ENCODE measurements around the gene NQO1. TPM values are rescaled to one million over a fixed set of nuclear protein-coding genes. Genes with fewer than 3 reads are reported as not detected.
"Not testable (repeated sequence)": the region's sequence is repeated elsewhere in the genome, so short reads cannot be mapped to it uniquely, and the experiment has no call there.

The NQO1 gene
- total RNA-seq, 2 donors from 2014 or later = 26.5 to 36.6 TPM

- Histone ChIP-seq H3K27ac (peak overlapping the region; percentile 80 to 96 (median 90)), H3K4me1 (peaks cover 41% of the 10 kb centered on the region), H3K9me3 (no peaks in the 10 kb centered on the region), H3K4me3 (peak overlapping the region; percentile 65 to 81), H3K27me3 (no peaks in the 10 kb centered on the region), H3K36me3 (replicated peaks in 1 of 2; ENCODE audit: insufficient read depth in 1 of 2, low read depth in 2 of 2) (no peaks in the 10 kb centered on the region)
- intact Hi-C loops (cut with DNase I) = no loop called here
- peak in 2 of 4 donors; percentile 30 to 42 for DNase-seq
- peak; percentile 61 for ATAC-seq
- no peak for TF ChIP-seq POLR2A (IDR thresholded peaks at IDR 0.05)
- TF ChIP-seq CTCF (IDR thresholded peaks at IDR 0.05) = no peak
- WGBS, 2 donors = 2% methylated on average over 14 of the region's 14 CpGs
These were observed 36.6 kb upstream of the NQO1 start for GRCh38 chr16:69762814-69763598.

GRCh38 chr16:69761983-69762813 lies 35.8 kb upstream of the NQO1 start, which contains the start of gene WWP2:
TSS of gene WWP2 (plus strand) at chr16:69762332. CDS start at chr16:69787011, 24,679 bp downstream.
- peak within 1 kb of the TSS; percentile 65 to 81 for H3K4me3 ChIP-seq
- H3K27me3 ChIP-seq = no peaks in the 10 kb centered on the region
- peak within 1 kb of the TSS; percentile 80 to 96 (median 90) for H3K27ac ChIP-seq
- ATAC-seq = peak; percentile 92
- no peaks in the 10 kb centered on the region for H3K36me3 ChIP-seq (replicated peaks in 1 of 2; ENCODE audit: insufficient read depth in 1 of 2, low read depth in 2 of 2)
- no peaks in the 10 kb centered on the region for H3K9me3 ChIP-seq
- DNase-seq = peak; percentile 83 to 86 (median 86)
- WGBS, 2 donors = 1% methylated on average over 15 to 30 of the region's 68 CpGs
- TF ChIP-seq CTCF (IDR thresholded peaks at IDR 0.05) (no peak), POLR2A (IDR thresholded peaks at IDR 0.05) (peak; percentile 21 to 86 (median 81))
- intact Hi-C loops (cut with DNase I) = no loop called here
- peaks cover 33% of the 10 kb centered on the region for H3K4me1 ChIP-seq

GRCh38 chr16:69757375-69757774 lies 31.0 kb upstream of the NQO1 start:
- 79 to 80% methylated on average over 13 of the region's 13 CpGs for WGBS, 2 donors
- H3K4me1 ChIP-seq = peaks cover 29% of the 10 kb centered on the region
- H3K27ac ChIP-seq; intact Hi-C loops (cut with DNase I); H3K36me3 ChIP-seq (replicated peaks in 1 of 2; ENCODE audit: insufficient read depth in 1 of 2, low read depth in 2 of 2); H3K27me3 ChIP-seq; H3K4me3 ChIP-seq; DNase-seq; H3K9me3 ChIP-seq; ATAC-seq: not testable (repeated sequence)

- ATAC-seq = no peak
- no peak for TF ChIP-seq CTCF (IDR thresholded peaks at IDR 0.05)
- TF ChIP-seq POLR2A (IDR thresholded peaks at IDR 0.05) = no peak
These were observed 30.3 kb upstream of the NQO1 start for GRCh38 chr16:69756705-69757104.

More at GRCh38 chr16:69756705-69757104, 30.3 kb upstream of the NQO1 start:
- DNase-seq = no peak
- Histone ChIP-seq H3K27ac (no peak overlapping the region), H3K27me3 (no peaks in the 10 kb centered on the region), H3K4me1 (peaks cover 28% of the 10 kb centered on the region), H3K36me3 (replicated peaks in 1 of 2; ENCODE audit: insufficient read depth in 1 of 2, low read depth in 2 of 2) (no peaks in the 10 kb centered on the region), H3K4me3 (no peak overlapping the region), H3K9me3 (no peaks in the 10 kb centered on the region)
- intact Hi-C loops (cut with DNase I) = no loop called here
- WGBS, 2 donors = 84 to 90% methylated on average over 10 of the region's 10 CpGs

All from body of pancreas (tissue), 4 donors.